MCF 10A (cell line): ENCODE data around the gene ASTN2. TPM values are rescaled to one million over a fixed set of nuclear protein-coding genes. Genes with fewer than 3 reads are reported as not detected.

ENCODE experiments used
- BruUV-seq: library from RNA; stranded (reverse); fragments of 400-500 nt; replicated peaks from 2 replicates; lab custom pipeline; 2021; lab: Mats Ljungman, UMichigan
- CTCF ChIA-PET: fragments of 300-600 bp; sonication (Branson Sonifier 250); formaldehyde crosslinking; extraction: SDS; loops from one replicate; lab custom pipeline; 2021; ENCODE audit warnings: antibody characterized with exemption, inconsistent platforms; lab: Yijun Ruan, JAX
- POLR2A ChIA-PET: fragments of 300-600, 350-650 bp; sonication (Branson Sonifier 250); formaldehyde crosslinking; extraction: SDS; loops from one replicate; lab custom pipeline; 2020; ENCODE audit warnings: antibody characterized with exemption, inconsistent platforms; lab: Yijun Ruan, JAX
- DNase-seq: peaks from one replicate; pipeline ENCODE4 v3.0.0-alpha.2; 2018; ENCODE audit not compliant: unreplicated experiment
- H3K27ac Mint-ChIP-seq: one replicate; pipeline ENCODE4 v1.8.0; 2022; ENCODE audit warnings: mild to moderate bottlenecking, low read depth, mixed read lengths; ENCODE audit not compliant: unreplicated experiment
- H3K27me3 Mint-ChIP-seq: one replicate; pipeline ENCODE4 v1.8.0; 2022; ENCODE audit warnings: mixed read lengths; ENCODE audit not compliant: insufficient read depth, unreplicated experiment
- H3K36me3 Mint-ChIP-seq: one replicate; pipeline ENCODE4 v1.8.0; 2022; ENCODE audit warnings: mild to moderate bottlenecking, moderate library complexity, mixed read lengths; ENCODE audit not compliant: insufficient read depth, unreplicated experiment
- H3K4me1 Mint-ChIP-seq: one replicate; pipeline ENCODE4 v1.8.0; 2022; ENCODE audit warnings: mixed read lengths; ENCODE audit not compliant: insufficient read depth, unreplicated experiment
- H3K4me3 Mint-ChIP-seq: one replicate; pipeline ENCODE4 v1.8.0; 2022; ENCODE audit warnings: mild to moderate bottlenecking, moderate library complexity, mixed read lengths; ENCODE audit not compliant: unreplicated experiment
- H3K9me3 Mint-ChIP-seq: one replicate; pipeline ENCODE4 v1.8.0; 2022; ENCODE audit warnings: mixed read lengths; ENCODE audit not compliant: unreplicated experiment
- CTCF ChIP-seq: fragments of 200-600 bp; IDR thresholded peaks from one replicate; pipeline ENCODE4 v1.8.0; 2022; ENCODE audit warnings: antibody characterized with exemption, mild to moderate bottlenecking; ENCODE audit not compliant: unreplicated experiment
- intact Hi-C: fragments of 100-400 bp; cut with micrococcal nuclease; formaldehyde crosslinking; loops from 2 replicates; pipeline ENCODE4 v1.14.1; 2022
- total RNA-seq: library from RNA; stranded (reverse); gene quantifications from 2 replicates; pipeline ENCODE4 v1.2.3, GENCODE V29; 2022

The ASTN2 gene
- total RNA-seq, 1 experiment from 2014 or later = 1.8 TPM

- no peaks in the 10 kb centered on the region for H3K36me3 Mint-ChIP-seq
- no TSS peak for BruUV-seq
- no peaks in the 10 kb centered on the region for H3K4me1 Mint-ChIP-seq
- no peak for TF ChIP-seq CTCF
- no peak overlapping the region for H3K27ac Mint-ChIP-seq
- H3K27me3 Mint-ChIP-seq = no peaks in the 10 kb centered on the region
- POLR2A ChIA-PET = interaction anchor here (0.6 kb wide), 1 partner anchor 77 kb away, joined by 3 read pairs; no protein-coding TSS in a partner anchor
- CTCF ChIA-PET = interaction anchor here (1.5 kb wide), 1 partner anchor 10 kb away, joined by 5 read pairs; no protein-coding TSS in a partner anchor
- no peak for DNase-seq
- H3K4me3 Mint-ChIP-seq = no peak overlapping the region
- intact Hi-C loops = no loop called here
- peaks cover 22% of the 10 kb centered on the region for H3K9me3 Mint-ChIP-seq
Measured at GRCh38 chr9:117138231-117138630, 276.6 kb downstream of the ASTN2 start.

- DNase-seq = no peak
- Mint-ChIP-seq H3K9me3 (peaks cover 9% of the 10 kb centered on the region), H3K4me3 (no peak overlapping the region), H3K27ac (no peak overlapping the region), H3K36me3 (no peaks in the 10 kb centered on the region), H3K4me1 (no peaks in the 10 kb centered on the region), H3K27me3 (no peaks in the 10 kb centered on the region)
- no peak for TF ChIP-seq CTCF
- POLR2A ChIA-PET = interaction anchor here (0.8 kb wide), 1 partner anchor 14 kb away, joined by 3 read pairs; no protein-coding TSS in a partner anchor
- CTCF ChIA-PET = interaction anchor here (0.7 to 0.9 kb wide), 2 partner anchors 10 to 23 kb away, joined by 3 read pairs; no protein-coding TSS in a partner anchor
- BruUV-seq = no TSS peak
- intact Hi-C loops = no loop called here
Measured at GRCh38 chr9:117136461-117136860, 278.4 kb downstream of the ASTN2 start.

GRCh38 chr9:117135501-117136098 is 279.3 kb downstream of the ASTN2 start:
- no peaks in the 10 kb centered on the region for H3K4me1 Mint-ChIP-seq
- CTCF ChIA-PET = interaction anchor here (0.6 to 0.9 kb wide), 3 partner anchors 8 to 353 kb away, joined by 3 read pairs; no protein-coding TSS in a partner anchor
- no peaks in the 10 kb centered on the region for H3K36me3 Mint-ChIP-seq
- no peak for DNase-seq
- no TSS peak for BruUV-seq
- H3K27me3 Mint-ChIP-seq = no peaks in the 10 kb centered on the region
- no peak for TF ChIP-seq CTCF
- intact Hi-C loops = no loop called here
- peaks cover 8% of the 10 kb centered on the region for H3K9me3 Mint-ChIP-seq
- POLR2A ChIA-PET = no interaction called here
- no peak overlapping the region for H3K4me3 Mint-ChIP-seq
- no peak overlapping the region for H3K27ac Mint-ChIP-seq

- TF ChIP-seq CTCF = no peak
- ChIA-PET CTCF (interaction anchor here (0.6 to 0.9 kb wide), 3 partner anchors 8 to 354 kb away, joined by 3 read pairs; no protein-coding TSS in a partner anchor), POLR2A (no interaction called here)
- Mint-ChIP-seq H3K27ac (no peak overlapping the region), H3K36me3 (no peaks in the 10 kb centered on the region), H3K9me3 (peaks cover 2% of the 10 kb centered on the region), H3K27me3 (no peaks in the 10 kb centered on the region), H3K4me3 (no peak overlapping the region), H3K4me1 (no peaks in the 10 kb centered on the region)
- no TSS peak for BruUV-seq
- intact Hi-C loops = no loop called here
- no peak for DNase-seq
Measured at GRCh38 chr9:117134826-117135500, 279.9 kb downstream of the ASTN2 start.
